GM18870 (cell line): ENCODE measurements around the gene ZWINT.

Experiments
- ATAC-seq: cut with Tn5 transposase; IDR thresholded peaks from one replicate; pipeline ENCODE4 v1.9.1; 2021; ENCODE audit warnings: moderate library complexity; ENCODE audit not compliant: unreplicated experiment

Gene ZWINT

GRCh38 chr10:56360967-56361612, at the start of gene ZWINT:
ZWINT (minus strand) TSS chr10:56361259; CDS start chr10:56361236, 23 bp downstream.
- peak; percentile 98 for ATAC-seq

- no peak for ATAC-seq
Measured at GRCh38 chr10:56383806-56384205, 22.7 kb upstream of the ZWINT start.

GRCh38 chr10:56370217-56371113, 9.4 kb upstream of the ZWINT start:
- no peak for ATAC-seq

GRCh38 chr10:56360583-56360966, 484 bp downstream of the ZWINT start:
- ATAC-seq: no peak

GRCh38 chr10:56359837-56360236, 1.2 kb downstream of the ZWINT start:
- no peak for ATAC-seq

- ATAC-seq: no peak
Measured at GRCh38 chr10:56357018-56357417, 4.0 kb downstream of the ZWINT start.

- no peak for ATAC-seq
Measured at GRCh38 chr10:56351909-56352630, 9.0 kb downstream of the ZWINT start.

- no peak for ATAC-seq
Measured at GRCh38 chr10:56349611-56350010, 11.4 kb downstream of the ZWINT start.

- ATAC-seq: no peak
Measured at GRCh38 chr10:56348101-56348500, 13.0 kb downstream of the ZWINT start.

- no peak for ATAC-seq
Measured at GRCh38 chr10:56346845-56347415, 14.1 kb downstream of the ZWINT start.

- ATAC-seq: no peak
Measured at GRCh38 chr10:56341612-56342011, 19.4 kb downstream of the ZWINT start.

GRCh38 chr10:56329961-56330360, 31.1 kb downstream of the ZWINT start:
- ATAC-seq: no peak

GRCh38 chr10:56327118-56327517, 33.9 kb downstream of the ZWINT start:
- no peak for ATAC-seq

- ATAC-seq: peak; percentile 99
Measured at GRCh38 chr10:56319386-56319785, 41.7 kb downstream of the ZWINT start.

GRCh38 chr10:56318816-56319215, 42.2 kb downstream of the ZWINT start:
- peak; percentile 7 for ATAC-seq

- ATAC-seq: no peak
Measured at GRCh38 chr10:56317603-56318002, 43.5 kb downstream of the ZWINT start.

- ATAC-seq: no peak
Measured at GRCh38 chr10:56316603-56317002, 44.5 kb downstream of the ZWINT start.
